Coronary artery (tissue), 2 donors: Measurements from ENCODE around the gene RBM38.
"Not testable (repeated sequence)": the region's sequence is repeated elsewhere in the genome, so short reads cannot be mapped to it uniquely, and the experiment has no call there.

Source experiments
- DNase-seq: peaks from one replicate; pipeline ENCODE4 v3.0.0-alpha.2; 2017; ENCODE audit warnings: low spot score
- H3K27ac ChIP-seq, 2 donors: fragments of 200-600 bp; sonication (generic); one replicate each; pipeline ENCODE4 v1.5.1; 2016 to 2019
- H3K4me3 ChIP-seq: fragments of 200-600 bp; sonication (generic); 2 replicates; pipeline ENCODE4 v1.5.1; 2016; ENCODE audit warnings: mild to moderate bottlenecking, moderate library complexity
- CTCF ChIP-seq: fragments of 200-600 bp; sonication (generic); IDR thresholded peaks from one replicate; pipeline ENCODE4 v1.5.1; 2019; ENCODE audit warnings: antibody characterized with exemption

RBM38 gene

GRCh38 chr20:57390604-57391438, at the start of gene RBM38:
Gene RBM38, plus strand, starts transcription at chr20:57391396. Its CDS starts 186 bp downstream, at chr20:57391582.
- Histone ChIP-seq H3K4me3 (peak within 1 kb of the TSS; percentile 77), H3K27ac (peak within 1 kb of the TSS; percentile 77 to 81)
- DNase-seq: no peak
- no peak for TF ChIP-seq CTCF

- no peak for DNase-seq
- TF ChIP-seq CTCF: no peak
- Histone ChIP-seq H3K4me3 (no peak overlapping the region), H3K27ac (no peak overlapping the region)
Measured at GRCh38 chr20:57341663-57342062, 49.5 kb upstream of the RBM38 start.

- no peak for TF ChIP-seq CTCF
- DNase-seq: no peak
- Histone ChIP-seq H3K27ac (no peak overlapping the region), H3K4me3 (no peak overlapping the region)
Measured at GRCh38 chr20:57342829-57343228, 48.4 kb upstream of the RBM38 start.

GRCh38 chr20:57346477-57346876, 44.7 kb upstream of the RBM38 start:
- Histone ChIP-seq H3K27ac (no peak overlapping the region), H3K4me3 (no peak overlapping the region)
- DNase-seq: no peak
- TF ChIP-seq CTCF: peak; percentile 46

- no peak overlapping the region for H3K27ac ChIP-seq
- TF ChIP-seq CTCF: no peak
- no peak for DNase-seq
- H3K4me3 ChIP-seq: no peak overlapping the region
Measured at GRCh38 chr20:57347393-57347792, 43.8 kb upstream of the RBM38 start.

- H3K4me3 ChIP-seq, DNase-seq, H3K27ac ChIP-seq: not testable (repeated sequence)
Measured at GRCh38 chr20:57348200-57348921, 42.8 kb upstream of the RBM38 start.

GRCh38 chr20:57348922-57349574, 42.1 kb upstream of the RBM38 start:
- H3K4me3 ChIP-seq, DNase-seq, H3K27ac ChIP-seq: not testable (repeated sequence)
